ENCODE data around the gene CACNA2D3. TPM values are rescaled to one million over a fixed set of nuclear protein-coding genes. Genes with fewer than 3 reads are reported as not detected.

Gene CACNA2D3
- total RNA-seq, 2 donors from 2014 or later: 0.97 TPM; not detected in 1

DNA sequence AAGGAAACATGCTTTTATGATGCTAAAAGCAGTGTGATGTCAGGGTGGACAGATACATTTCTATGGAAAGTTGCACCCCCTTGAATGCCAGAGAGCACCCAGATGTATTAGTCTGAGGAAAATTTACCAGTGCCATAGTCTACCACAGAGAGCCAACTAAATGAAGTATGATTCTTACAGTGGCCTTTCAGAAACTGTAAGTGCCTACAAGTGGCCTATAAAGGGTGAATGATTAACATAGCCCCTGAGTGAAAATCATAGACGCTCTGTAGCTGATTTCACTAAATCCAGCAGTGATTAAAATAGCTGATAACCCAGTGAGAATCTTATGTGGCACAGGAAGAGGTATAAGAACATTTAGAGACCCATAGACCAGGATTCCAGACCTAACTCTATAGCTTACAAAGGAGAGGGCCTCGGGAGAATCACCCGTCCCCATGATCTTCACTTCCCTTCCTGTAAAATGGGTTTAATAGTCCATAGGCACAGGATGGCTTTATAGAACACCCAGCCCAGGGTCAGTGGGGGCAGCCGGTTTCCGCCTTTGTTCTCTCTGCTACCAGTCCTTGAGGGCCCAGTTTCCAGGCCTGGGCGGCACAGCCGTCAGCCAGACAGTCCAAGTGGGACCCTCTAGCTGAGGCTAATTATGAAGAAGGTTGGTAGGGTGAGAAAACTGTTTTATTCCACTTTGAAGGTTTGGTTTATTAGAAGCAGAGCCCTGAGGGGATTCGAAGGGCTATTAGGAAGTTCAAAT, 35.5 kb upstream of the CACNA2D3 start:
- Histone ChIP-seq H3K4me3 (ENCODE audit: low read length) (no peak overlapping the region), H3K36me3 (ENCODE audit: control insufficient read depth, insufficient read depth, low read length) (no peaks in the 10 kb centered on the region), H3K9ac (ENCODE audit: extremely low read depth, low read length, poor library complexity, severe bottlenecking) (no peak overlapping the region), H3K9me3 (ENCODE audit: control insufficient read depth, low read length) (no peaks in the 10 kb centered on the region), H3K4me1 (ENCODE audit: control insufficient read depth, insufficient read depth, low read length) (no peaks in the 10 kb centered on the region), H3K27ac (ENCODE audit: low read depth, low read length) (no peak overlapping the region), H3K27me3 (ENCODE audit: control insufficient read depth, insufficient read depth, low read length, poor library complexity, severe bottlenecking) (peaks cover 47% of the 10 kb centered on the region)
- Mint-ChIP-seq H3K27ac (no peak overlapping the region), H3K9me3 (no peaks in the 10 kb centered on the region), H3K27me3 (ENCODE audit: insufficient read depth) (peaks cover 42% of the 10 kb centered on the region), H3K4me3 (peak overlapping the region; percentile 51), H3K4me1 (peaks cover 17% of the 10 kb centered on the region), H3K36me3 (ENCODE audit: low read depth) (no peaks in the 10 kb centered on the region)
- TF ChIP-seq, protein P1, sequence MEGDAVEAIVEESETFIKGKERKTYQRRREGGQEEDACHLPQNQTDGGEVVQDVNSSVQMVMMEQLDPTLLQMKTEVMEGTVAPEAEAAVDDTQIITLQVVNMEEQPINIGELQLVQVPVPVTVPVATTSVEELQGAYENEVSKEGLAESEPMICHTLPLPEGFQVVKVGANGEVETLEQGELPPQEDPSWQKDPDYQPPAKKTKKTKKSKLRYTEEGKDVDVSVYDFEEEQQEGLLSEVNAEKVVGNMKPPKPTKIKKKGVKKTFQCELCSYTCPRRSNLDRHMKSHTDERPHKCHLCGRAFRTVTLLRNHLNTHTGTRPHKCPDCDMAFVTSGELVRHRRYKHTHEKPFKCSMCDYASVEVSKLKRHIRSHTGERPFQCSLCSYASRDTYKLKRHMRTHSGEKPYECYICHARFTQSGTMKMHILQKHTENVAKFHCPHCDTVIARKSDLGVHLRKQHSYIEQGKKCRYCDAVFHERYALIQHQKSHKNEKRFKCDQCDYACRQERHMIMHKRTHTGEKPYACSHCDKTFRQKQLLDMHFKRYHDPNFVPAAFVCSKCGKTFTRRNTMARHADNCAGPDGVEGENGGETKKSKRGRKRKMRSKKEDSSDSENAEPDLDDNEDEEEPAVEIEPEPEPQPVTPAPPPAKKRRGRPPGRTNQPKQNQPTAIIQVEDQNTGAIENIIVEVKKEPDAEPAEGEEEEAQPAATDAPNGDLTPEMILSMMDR (conservative IDR thresholded peaks at IDR 0.05): no peak
- 89 to 90% methylated on average over 5 to 8 of the region's 8 CpGs for WGBS, 2 experiments (ENCODE audit: insufficient coverage in 1 of 2, insufficient read length in 1 of 2)
- no peak for DNase-seq

- peak; percentile 73 for DNase-seq
- Histone ChIP-seq H3K27me3 (ENCODE audit: control insufficient read depth, insufficient read depth, low read length, poor library complexity, severe bottlenecking) (peaks cover 47% of the 10 kb centered on the region), H3K27ac (ENCODE audit: low read depth, low read length) (no peak overlapping the region), H3K36me3 (ENCODE audit: control insufficient read depth, insufficient read depth, low read length) (no peaks in the 10 kb centered on the region), H3K4me1 (ENCODE audit: control insufficient read depth, insufficient read depth, low read length) (no peaks in the 10 kb centered on the region), H3K4me3 (ENCODE audit: low read length) (no peak overlapping the region), H3K9ac (ENCODE audit: extremely low read depth, low read length, poor library complexity, severe bottlenecking) (no peak overlapping the region), H3K9me3 (ENCODE audit: control insufficient read depth, low read length) (no peaks in the 10 kb centered on the region)
- H3K9me3 Mint-ChIP-seq: no peaks in the 10 kb centered on the region
- TF ChIP-seq, protein P1 (conservative IDR thresholded peaks at IDR 0.05): peak; percentile 29
- WGBS, 2 experiments (ENCODE audit: insufficient coverage in 1 of 2, insufficient read length in 1 of 2): 28 to 33% methylated on average over 16 to 54 of the region's 54 CpGs
- H3K4me3 Mint-ChIP-seq: peak overlapping the region; percentile 51
- H3K27me3 Mint-ChIP-seq (ENCODE audit: insufficient read depth): peaks cover 42% of the 10 kb centered on the region
- H3K27ac Mint-ChIP-seq: no peak overlapping the region
- no peaks in the 10 kb centered on the region for H3K36me3 Mint-ChIP-seq (ENCODE audit: low read depth)
- H3K4me1 Mint-ChIP-seq: peaks cover 21% of the 10 kb centered on the region
Measured at GRCh38 chr3:54087581-54088410, 34.6 kb upstream of the CACNA2D3 start.

- DNase-seq: no peak
- Mint-ChIP-seq H3K4me1 (peaks cover 23% of the 10 kb centered on the region), H3K9me3 (no peaks in the 10 kb centered on the region), H3K27ac (no peak overlapping the region), H3K4me3 (no peak overlapping the region), H3K36me3 (ENCODE audit: low read depth) (no peaks in the 10 kb centered on the region), H3K27me3 (ENCODE audit: insufficient read depth) (peaks cover 4% of the 10 kb centered on the region)
- H3K9ac ChIP-seq (ENCODE audit: extremely low read depth, low read length, poor library complexity, severe bottlenecking): no peak overlapping the region
- no peak overlapping the region for H3K27ac ChIP-seq (ENCODE audit: low read depth, low read length)
- 69 to 100% methylated on average over 1 to 4 of the region's 5 CpGs for WGBS, 2 experiments (ENCODE audit: insufficient coverage in 1 of 2, insufficient read length in 1 of 2)
- H3K27me3 ChIP-seq (ENCODE audit: control insufficient read depth, insufficient read depth, low read length, poor library complexity, severe bottlenecking): peaks cover 2% of the 10 kb centered on the region
- H3K4me1 ChIP-seq (ENCODE audit: control insufficient read depth, insufficient read depth, low read length): peaks cover 3% of the 10 kb centered on the region
- TF ChIP-seq, protein P1 (conservative IDR thresholded peaks at IDR 0.05): no peak
- no peaks in the 10 kb centered on the region for H3K36me3 ChIP-seq (ENCODE audit: control insufficient read depth, insufficient read depth, low read length)
- H3K4me3 ChIP-seq (ENCODE audit: low read length): no peak overlapping the region
- H3K9me3 ChIP-seq (ENCODE audit: control insufficient read depth, low read length): no peaks in the 10 kb centered on the region
Measured at GRCh38 chr3:54093491-54094248, 28.7 kb upstream of the CACNA2D3 start.

Data from endodermal cell (in vitro differentiated cells).